Measurements from ENCODE around the gene PDE4B. TPM values are rescaled to one million over a fixed set of nuclear protein-coding genes. Genes with fewer than 3 reads are reported as not detected.

PDE4B gene
- total and polyA plus RNA-seq, 10 of the 15 experiments (the other 5 are each of a cell fraction or from before 2014, with no cell fraction given): 3.0 to 13.2 (median 5.7) TPM

GRCh38 chr1:65963156-65963888 lies 170.6 kb downstream of the PDE4B start:
- H3K79me2 ChIP-seq (ENCODE audit: control insufficient read depth, insufficient read depth, low read length): no peaks in the 10 kb centered on the region
- in situ Hi-C loops (cut with MboI): no loop called here
- H3K4me2 ChIP-seq (ENCODE audit: control insufficient read depth, insufficient read depth): no peak overlapping the region
- no peaks in the 10 kb centered on the region for H4K20me1 ChIP-seq (ENCODE audit: control insufficient read depth, insufficient read depth)
- H3K4me1 ChIP-seq (ENCODE audit: control insufficient read depth, insufficient read depth, low read length): no peaks in the 10 kb centered on the region
- DNase-seq (ENCODE audit: low read depth, low spot score) (no peak), ATAC-seq (no peak), FAIRE-seq (no peak)
- H3K9ac ChIP-seq (ENCODE audit: control insufficient read depth, insufficient read depth, low read length): no peak overlapping the region
- no peak overlapping the region for H3K4me3 ChIP-seq
- intact Hi-C loops (cut with micrococcal nuclease; ENCODE audit: unreplicated experiment): no loop called here
- no peaks in the 10 kb centered on the region for H3K9me3 ChIP-seq (replicated peaks; ENCODE audit: control insufficient read depth, insufficient read depth, low read length)
- no peak overlapping the region for H2AFZ ChIP-seq (ENCODE audit: control insufficient read depth, low read depth, low read length)
- POLR2A ChIA-PET: no interaction called here
- SMC1A ChIA-PET (ENCODE audit: uncharacterized antibody, unreplicated experiment): interaction anchor here (1.3 to 2.8 kb wide), 4 partner anchors 276 to 482 kb away, joined by 3 to 14 read pairs (median 5); no protein-coding TSS in a partner anchor
- TF ChIP-seq NFXL1 (IDR thresholded peaks at IDR 0.05; ENCODE audit: borderline replicate concordance) (no peak), MEF2B (IDR thresholded peaks at IDR 0.05; ENCODE audit: partially characterized antibody, poor library complexity, severe bottlenecking) (no peak), NBN (IDR thresholded peaks at IDR 0.05) (no peak), CREM (IDR thresholded peaks at IDR 0.05; ENCODE audit: low read depth) (no peak), RAD21 (IDR thresholded peaks at IDR 0.05; ENCODE audit: insufficient read depth, low read depth, low read length) (no peak), EED (IDR thresholded peaks at IDR 0.05; ENCODE audit: low read depth) (no peak), IRF4 (IDR thresholded peaks at IDR 0.05; ENCODE audit: low read depth, low read length) (no peak), DPF2 (IDR thresholded peaks at IDR 0.05) (no peak)
- TF ChIP-seq, protein P1, sequence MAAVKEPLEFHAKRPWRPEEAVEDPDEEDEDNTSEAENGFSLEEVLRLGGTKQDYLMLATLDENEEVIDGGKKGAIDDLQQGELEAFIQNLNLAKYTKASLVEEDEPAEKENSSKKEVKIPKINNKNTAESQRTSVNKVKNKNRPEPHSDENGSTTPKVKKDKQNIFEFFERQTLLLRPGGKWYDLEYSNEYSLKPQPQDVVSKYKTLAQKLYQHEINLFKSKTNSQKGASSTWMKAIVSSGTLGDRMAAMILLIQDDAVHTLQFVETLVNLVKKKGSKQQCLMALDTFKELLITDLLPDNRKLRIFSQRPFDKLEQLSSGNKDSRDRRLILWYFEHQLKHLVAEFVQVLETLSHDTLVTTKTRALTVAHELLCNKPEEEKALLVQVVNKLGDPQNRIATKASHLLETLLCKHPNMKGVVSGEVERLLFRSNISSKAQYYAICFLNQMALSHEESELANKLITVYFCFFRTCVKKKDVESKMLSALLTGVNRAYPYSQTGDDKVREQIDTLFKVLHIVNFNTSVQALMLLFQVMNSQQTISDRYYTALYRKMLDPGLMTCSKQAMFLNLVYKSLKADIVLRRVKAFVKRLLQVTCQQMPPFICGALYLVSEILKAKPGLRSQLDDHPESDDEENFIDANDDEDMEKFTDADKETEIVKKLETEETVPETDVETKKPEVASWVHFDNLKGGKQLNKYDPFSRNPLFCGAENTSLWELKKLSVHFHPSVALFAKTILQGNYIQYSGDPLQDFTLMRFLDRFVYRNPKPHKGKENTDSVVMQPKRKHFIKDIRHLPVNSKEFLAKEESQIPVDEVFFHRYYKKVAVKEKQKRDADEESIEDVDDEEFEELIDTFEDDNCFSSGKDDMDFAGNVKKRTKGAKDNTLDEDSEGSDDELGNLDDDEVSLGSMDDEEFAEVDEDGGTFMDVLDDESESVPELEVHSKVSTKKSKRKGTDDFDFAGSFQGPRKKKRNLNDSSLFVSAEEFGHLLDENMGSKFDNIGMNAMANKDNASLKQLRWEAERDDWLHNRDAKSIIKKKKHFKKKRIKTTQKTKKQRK (IDR thresholded peaks at IDR 0.05; ENCODE audit: low read depth, low read length): no peak
- TF ChIP-seq, protein P2, sequence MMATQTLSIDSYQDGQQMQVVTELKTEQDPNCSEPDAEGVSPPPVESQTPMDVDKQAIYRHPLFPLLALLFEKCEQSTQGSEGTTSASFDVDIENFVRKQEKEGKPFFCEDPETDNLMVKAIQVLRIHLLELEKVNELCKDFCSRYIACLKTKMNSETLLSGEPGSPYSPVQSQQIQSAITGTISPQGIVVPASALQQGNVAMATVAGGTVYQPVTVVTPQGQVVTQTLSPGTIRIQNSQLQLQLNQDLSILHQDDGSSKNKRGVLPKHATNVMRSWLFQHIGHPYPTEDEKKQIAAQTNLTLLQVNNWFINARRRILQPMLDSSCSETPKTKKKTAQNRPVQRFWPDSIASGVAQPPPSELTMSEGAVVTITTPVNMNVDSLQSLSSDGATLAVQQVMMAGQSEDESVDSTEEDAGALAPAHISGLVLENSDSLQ (IDR thresholded peaks at IDR 0.05): no peak
- WGBS (ENCODE audit: insufficient coverage, insufficient replicate concordance, low lambda C conversion rate, missing lambda C conversion rate): 33% methylated on average over 6 of the region's 6 CpGs
- RAD21 ChIA-PET (ENCODE audit: unreplicated experiment): interaction anchor here (2.7 to 8.7 kb wide), 2 partner anchors 280 to 482 kb away, joined by 15 to 63 read pairs; no protein-coding TSS in a partner anchor
- no peaks in the 10 kb centered on the region; a peak in 1 of 4 replicates for H3K27me3 ChIP-seq (replicated peaks in 1 of 2; ENCODE audit: control insufficient read depth in 2 of 2, insufficient read depth in 2 of 2, low read length in 1 of 2)
- CTCF ChIA-PET: interaction anchor here (0.6 to 7.7 kb wide), 5 partner anchors 22 to 552 kb away, joined by 3 to 123 read pairs (median 3); no protein-coding TSS in a partner anchor
- BruUV-seq (replicated peaks): no TSS peak
- H3K36me3 ChIP-seq (ENCODE audit: control insufficient read depth in 2 of 2, insufficient read depth in 2 of 2, low read length in 1 of 2): no peaks in the 10 kb centered on the region
- no peak overlapping the region for H3K27ac ChIP-seq (ENCODE audit: control insufficient read depth, insufficient read depth)

All from GM12878 (cell line).